ENCODE measurements around the gene DGCR6L. TPM values are rescaled to one million over a fixed set of nuclear protein-coding genes. Genes with fewer than 3 reads are reported as not detected.
"Not testable (repeated sequence)": the region's sequence is repeated elsewhere in the genome, so short reads cannot be mapped to it uniquely, and the experiment has no call there.

Gene DGCR6L
- total and polyA plus RNA-seq, 10 of the 15 experiments (the other 5 are each of a cell fraction or from before 2014, with no cell fraction given) = 1.6 to 62.8 (median 22.6) TPM

GRCh38 chr22:20267441-20268278 is 52.2 kb downstream of the DGCR6L start:
- Histone ChIP-seq H3K9ac (ENCODE audit: control insufficient read depth, insufficient read depth, low read length) (no peak overlapping the region), H3K4me1 (ENCODE audit: control insufficient read depth, insufficient read depth, low read length) (no peaks in the 10 kb centered on the region), H3K9me3 (replicated peaks; ENCODE audit: control insufficient read depth, insufficient read depth, low read length) (no peaks in the 10 kb centered on the region), H4K20me1 (ENCODE audit: control insufficient read depth, insufficient read depth) (no peaks in the 10 kb centered on the region), H3K79me2 (ENCODE audit: control insufficient read depth, insufficient read depth, low read length) (no peaks in the 10 kb centered on the region), H3K36me3 (ENCODE audit: control insufficient read depth in 2 of 2, insufficient read depth in 2 of 2, low read length in 1 of 2) (no peaks in the 10 kb centered on the region), H3K4me2 (ENCODE audit: control insufficient read depth, insufficient read depth) (peak overlapping the region; percentile 33; the same call in 1 of the 2 replicates), H2AFZ (ENCODE audit: control insufficient read depth, low read depth, low read length) (no peak overlapping the region), H3K27ac (ENCODE audit: control insufficient read depth, insufficient read depth) (no peak overlapping the region), H3K4me3 (no peak overlapping the region), H3K27me3 (replicated peaks in 1 of 2; ENCODE audit: control insufficient read depth in 2 of 2, insufficient read depth in 2 of 2, low read length in 1 of 2) (no peaks in the 10 kb centered on the region; a peak in 1 of 4 replicates)
- FAIRE-seq (no peak), ATAC-seq (no peak), DNase-seq (ENCODE audit: low read depth, low spot score) (no peak)
- no TSS peak for BruUV-seq (replicated peaks)
- TF ChIP-seq SUZ12 (IDR thresholded peaks at IDR 0.05; ENCODE audit: unreplicated experiment) (peak; percentile 76), CREB1 (IDR thresholded peaks at IDR 0.05; ENCODE audit: low read depth) (no peak)
- TF ChIP-seq, protein P1, sequence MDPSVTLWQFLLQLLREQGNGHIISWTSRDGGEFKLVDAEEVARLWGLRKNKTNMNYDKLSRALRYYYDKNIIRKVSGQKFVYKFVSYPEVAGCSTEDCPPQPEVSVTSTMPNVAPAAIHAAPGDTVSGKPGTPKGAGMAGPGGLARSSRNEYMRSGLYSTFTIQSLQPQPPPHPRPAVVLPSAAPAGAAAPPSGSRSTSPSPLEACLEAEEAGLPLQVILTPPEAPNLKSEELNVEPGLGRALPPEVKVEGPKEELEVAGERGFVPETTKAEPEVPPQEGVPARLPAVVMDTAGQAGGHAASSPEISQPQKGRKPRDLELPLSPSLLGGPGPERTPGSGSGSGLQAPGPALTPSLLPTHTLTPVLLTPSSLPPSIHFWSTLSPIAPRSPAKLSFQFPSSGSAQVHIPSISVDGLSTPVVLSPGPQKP (IDR thresholded peaks at IDR 0.05; ENCODE audit: low read depth, low read length) = no peak
- SMC1A ChIA-PET (ENCODE audit: uncharacterized antibody, unreplicated experiment) = no interaction called here
- WGBS (ENCODE audit: insufficient coverage, insufficient replicate concordance, low lambda C conversion rate, missing lambda C conversion rate) = 5% methylated on average over 56 of the region's 101 CpGs
- CTCF ChIA-PET = no interaction called here
- in situ Hi-C loops (cut with MboI) (loop anchor here (10.0 kb wide), 1 partner anchor 113 kb away; the partner anchor contains the start of gene CCDC188), intact Hi-C loops (cut with micrococcal nuclease; ENCODE audit: unreplicated experiment) (loop anchor here (5.0 kb wide), 1 partner anchor 110 kb away; no protein-coding TSS in a partner anchor)
- RAD21 ChIA-PET (ENCODE audit: unreplicated experiment) = no interaction called here
- POLR2A ChIA-PET = no interaction called here

GRCh38 chr22:20266667-20267440 is 53.0 kb downstream of the DGCR6L start:
- in situ Hi-C loops (cut with MboI) (loop anchor here (10.0 kb wide), 1 partner anchor 112 kb away; the partner anchor contains the start of gene CCDC188), intact Hi-C loops (cut with micrococcal nuclease; ENCODE audit: unreplicated experiment) (loop anchor here (5.0 kb wide), 1 partner anchor 110 kb away; no protein-coding TSS in a partner anchor)
- FAIRE-seq; H4K20me1 ChIP-seq (ENCODE audit: control insufficient read depth, insufficient read depth); POLR2A ChIA-PET; H3K9me3 ChIP-seq (replicated peaks; ENCODE audit: control insufficient read depth, insufficient read depth, low read length); CTCF ChIA-PET; H2AFZ ChIP-seq (ENCODE audit: control insufficient read depth, low read depth, low read length); H3K9ac ChIP-seq (ENCODE audit: control insufficient read depth, insufficient read depth, low read length); BruUV-seq (replicated peaks); DNase-seq (ENCODE audit: low read depth, low spot score); H3K36me3 ChIP-seq (ENCODE audit: control insufficient read depth in 2 of 2, insufficient read depth in 2 of 2, low read length in 1 of 2); H3K27ac ChIP-seq (ENCODE audit: control insufficient read depth, insufficient read depth); SMC1A ChIA-PET (ENCODE audit: uncharacterized antibody, unreplicated experiment); H3K4me2 ChIP-seq (ENCODE audit: control insufficient read depth, insufficient read depth); H3K4me3 ChIP-seq; H3K4me1 ChIP-seq (ENCODE audit: control insufficient read depth, insufficient read depth, low read length); H3K27me3 ChIP-seq (replicated peaks in 1 of 2; ENCODE audit: control insufficient read depth in 2 of 2, insufficient read depth in 2 of 2, low read length in 1 of 2); RAD21 ChIA-PET (ENCODE audit: unreplicated experiment); H3K79me2 ChIP-seq (ENCODE audit: control insufficient read depth, insufficient read depth, low read length); ATAC-seq: not testable (repeated sequence)
- 33% methylated on average over 30 of the region's 33 CpGs for WGBS (ENCODE audit: insufficient coverage, insufficient replicate concordance, low lambda C conversion rate, missing lambda C conversion rate)

DNA sequence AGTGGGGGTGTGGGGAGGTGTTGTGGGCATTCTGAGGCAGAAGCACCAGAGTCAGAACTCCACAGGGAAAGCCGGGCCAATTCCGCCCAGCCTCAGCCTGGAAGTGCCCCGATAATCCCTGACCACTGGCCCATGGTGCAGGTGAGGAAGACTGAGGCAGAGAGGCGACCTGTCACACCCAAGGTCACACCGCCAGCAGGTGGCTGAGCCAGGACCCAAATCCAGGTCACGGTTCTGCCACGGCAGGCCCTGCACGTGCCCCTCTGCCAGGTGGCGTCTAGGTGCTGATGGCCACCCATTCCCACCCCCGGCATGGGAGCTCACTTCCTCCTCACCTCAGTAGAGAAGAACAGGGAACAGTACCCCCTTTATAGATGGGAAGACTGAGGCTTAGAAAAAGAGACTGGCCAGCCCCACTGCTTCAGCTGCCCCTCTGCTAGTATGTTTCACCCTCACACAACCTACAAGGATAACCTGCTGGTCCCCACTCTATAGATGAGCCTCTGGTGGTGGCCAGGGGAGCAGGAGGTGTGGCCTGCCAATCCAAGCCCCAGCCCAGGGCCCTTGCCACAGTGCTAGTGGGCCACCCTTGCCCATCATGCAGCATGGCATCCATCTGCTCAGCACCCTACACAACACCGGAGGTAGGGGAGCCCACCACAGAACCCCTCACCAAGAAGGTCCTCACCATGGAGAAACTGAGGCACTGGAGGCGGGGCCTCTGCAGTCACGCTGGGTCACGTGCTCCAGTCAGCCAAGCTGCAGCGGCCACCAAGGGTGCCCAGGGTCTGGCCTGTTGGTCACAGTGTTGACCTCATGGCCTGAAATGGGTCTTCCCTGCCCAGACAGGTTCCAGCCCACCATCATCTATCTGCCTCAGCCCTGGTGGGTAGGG is 53.8 kb downstream of the DGCR6L start:
- DNase-seq (ENCODE audit: low read depth, low spot score); H3K36me3 ChIP-seq (ENCODE audit: control insufficient read depth in 2 of 2, insufficient read depth in 2 of 2, low read length in 1 of 2); BruUV-seq (replicated peaks); H3K4me2 ChIP-seq (ENCODE audit: control insufficient read depth, insufficient read depth); SMC1A ChIA-PET (ENCODE audit: uncharacterized antibody, unreplicated experiment); ATAC-seq; H3K4me3 ChIP-seq; CTCF ChIA-PET; H3K27ac ChIP-seq (ENCODE audit: control insufficient read depth, insufficient read depth); H2AFZ ChIP-seq (ENCODE audit: control insufficient read depth, low read depth, low read length); H4K20me1 ChIP-seq (ENCODE audit: control insufficient read depth, insufficient read depth); H3K9me3 ChIP-seq (replicated peaks; ENCODE audit: control insufficient read depth, insufficient read depth, low read length); POLR2A ChIA-PET; H3K27me3 ChIP-seq (replicated peaks in 1 of 2; ENCODE audit: control insufficient read depth in 2 of 2, insufficient read depth in 2 of 2, low read length in 1 of 2); H3K9ac ChIP-seq (ENCODE audit: control insufficient read depth, insufficient read depth, low read length); H3K4me1 ChIP-seq (ENCODE audit: control insufficient read depth, insufficient read depth, low read length); H3K79me2 ChIP-seq (ENCODE audit: control insufficient read depth, insufficient read depth, low read length): not testable (repeated sequence)
- WGBS (ENCODE audit: insufficient coverage, insufficient replicate concordance, low lambda C conversion rate, missing lambda C conversion rate) = 30% methylated on average over 14 of the region's 15 CpGs
- RAD21 ChIA-PET (ENCODE audit: unreplicated experiment) = interaction anchor here (1.2 kb wide), 1 partner anchor 20 kb away, joined by 3 read pairs; no protein-coding TSS in a partner anchor
- intact Hi-C loops (cut with micrococcal nuclease; ENCODE audit: unreplicated experiment) (loop anchor here (5.0 kb wide), 1 partner anchor 109 kb away; no protein-coding TSS in a partner anchor), in situ Hi-C loops (cut with MboI) (loop anchor here (10.0 kb wide), 1 partner anchor 111 kb away; the partner anchor contains the start of gene CCDC188)
- FAIRE-seq = peak; percentile 56

All from GM12878 (cell line).